ENCODE data around the gene GIT1. TPM values are rescaled to one million over a fixed set of nuclear protein-coding genes. Genes with fewer than 3 reads are reported as not detected.

GIT1 gene
- total and polyA plus RNA-seq, 2 of the 13 experiments (the other 11 are each of a cell fraction or from before 2014, with no cell fraction given), result 14.2 to 30.8 TPM

DNA sequence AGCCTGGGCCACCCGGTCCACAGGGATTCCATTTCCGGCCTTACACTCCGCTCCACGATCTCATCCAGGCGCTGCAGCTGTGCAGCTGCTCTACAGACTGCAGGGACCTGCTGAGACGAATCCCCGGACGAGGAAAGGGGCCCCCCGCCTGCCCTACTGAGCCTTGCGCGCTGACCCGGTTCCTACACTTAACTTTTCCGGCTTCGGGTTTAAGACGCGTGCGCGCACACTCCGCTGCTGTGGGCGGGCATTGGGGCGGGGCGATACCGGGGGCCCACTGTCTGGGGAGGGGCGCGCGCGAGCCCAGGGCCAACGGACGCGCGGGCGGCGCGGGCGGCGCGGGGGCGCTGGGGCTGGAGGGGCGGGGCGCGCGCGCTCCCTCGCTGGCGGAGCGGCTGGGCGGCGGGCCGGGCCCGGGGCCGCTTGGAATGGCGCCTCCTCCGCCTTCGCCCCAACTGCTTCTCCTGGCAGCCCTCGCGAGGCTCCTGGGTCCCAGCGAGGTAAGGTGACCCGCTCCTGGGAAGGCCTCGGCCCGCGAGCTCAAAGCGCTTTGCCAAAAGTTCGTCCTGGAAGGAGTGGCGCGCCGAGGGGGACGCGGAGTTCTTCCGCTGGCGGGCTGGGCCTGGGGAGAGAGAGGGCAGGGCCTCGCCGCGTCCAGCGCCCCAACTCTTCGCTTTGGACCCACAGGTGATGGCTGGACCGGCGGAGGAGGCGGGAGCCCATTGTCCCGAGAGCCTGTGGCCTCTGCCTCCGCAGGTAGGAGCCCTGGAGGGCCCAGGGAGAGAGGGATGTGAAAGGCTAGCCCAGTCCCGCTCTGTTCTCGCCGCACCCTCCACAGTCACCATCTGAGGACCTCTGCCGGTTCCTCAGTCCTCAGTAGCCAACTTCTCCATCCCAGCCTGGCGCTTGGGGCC is 20.9 kb downstream of the GIT1 start, which contains the start of gene TP53I13 (continued):
- TF ChIP-seq, protein P1, sequence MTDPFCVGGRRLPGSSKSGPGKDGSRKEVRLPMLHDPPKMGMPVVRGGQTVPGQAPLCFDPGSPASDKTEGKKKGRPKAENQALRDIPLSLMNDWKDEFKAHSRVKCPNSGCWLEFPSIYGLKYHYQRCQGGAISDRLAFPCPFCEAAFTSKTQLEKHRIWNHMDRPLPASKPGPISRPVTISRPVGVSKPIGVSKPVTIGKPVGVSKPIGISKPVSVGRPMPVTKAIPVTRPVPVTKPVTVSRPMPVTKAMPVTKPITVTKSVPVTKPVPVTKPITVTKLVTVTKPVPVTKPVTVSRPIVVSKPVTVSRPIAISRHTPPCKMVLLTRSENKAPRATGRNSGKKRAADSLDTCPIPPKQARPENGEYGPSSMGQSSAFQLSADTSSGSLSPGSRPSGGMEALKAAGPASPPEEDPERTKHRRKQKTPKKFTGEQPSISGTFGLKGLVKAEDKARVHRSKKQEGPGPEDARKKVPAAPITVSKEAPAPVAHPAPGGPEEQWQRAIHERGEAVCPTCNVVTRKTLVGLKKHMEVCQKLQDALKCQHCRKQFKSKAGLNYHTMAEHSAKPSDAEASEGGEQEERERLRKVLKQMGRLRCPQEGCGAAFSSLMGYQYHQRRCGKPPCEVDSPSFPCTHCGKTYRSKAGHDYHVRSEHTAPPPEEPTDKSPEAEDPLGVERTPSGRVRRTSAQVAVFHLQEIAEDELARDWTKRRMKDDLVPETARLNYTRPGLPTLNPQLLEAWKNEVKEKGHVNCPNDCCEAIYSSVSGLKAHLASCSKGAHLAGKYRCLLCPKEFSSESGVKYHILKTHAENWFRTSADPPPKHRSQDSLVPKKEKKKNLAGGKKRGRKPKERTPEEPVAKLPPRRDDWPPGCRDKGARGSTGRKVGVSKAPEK (CRISPR knock-in tag; IDR thresholded peaks at IDR 0.05; ENCODE audit: borderline replicate concordance), result 0 out of 2 replicates have a peak, but pooled peaks have one; percentile 13
- TF ChIP-seq ZFX (CRISPR knock-in tag; IDR thresholded peaks at IDR 0.05; ENCODE audit: low read depth), result peak; percentile 96
- TF ChIP-seq GFI1 (CRISPR knock-in tag; IDR thresholded peaks at IDR 0.05; ENCODE audit: borderline replicate concordance), result 0 out of 2 replicates have a peak, but pooled peaks have one; percentile 16
- TF ChIP-seq ZNF589 (CRISPR knock-in tag; conservative IDR thresholded peaks at IDR 0.05), result 0 out of 2 replicates have a peak, but pooled peaks have one; percentile 15
- no peak for TF ChIP-seq THYN1 (CRISPR knock-in tag; IDR thresholded peaks at IDR 0.05; ENCODE audit: borderline replicate concordance, low read depth)
- no peak for TF ChIP-seq FOXJ3 (CRISPR knock-in tag; IDR thresholded peaks at IDR 0.05; ENCODE audit: borderline replicate concordance)
- no peak for TF ChIP-seq ZNF101 (CRISPR knock-in tag; IDR thresholded peaks at IDR 0.05; ENCODE audit: borderline replicate concordance, low read depth)
- TF ChIP-seq ZNF709 (CRISPR knock-in tag; IDR thresholded peaks at IDR 0.05), result no peak
- TF ChIP-seq ZNF768 (CRISPR knock-in tag; IDR thresholded peaks at IDR 0.05), result no peak
- TF ChIP-seq ZNF558 (CRISPR knock-in tag; IDR thresholded peaks at IDR 0.05; ENCODE audit: borderline replicate concordance), result peak; percentile 84; the same call in 1 of the 2 replicates
- peak; percentile 82 for TF ChIP-seq ZNF7 (CRISPR knock-in tag; IDR thresholded peaks at IDR 0.05)
- TF ChIP-seq XRCC5 (optimal IDR thresholded peaks at IDR 0.05; ENCODE audit: low read length), result no peak
- TF ChIP-seq, protein P2, sequence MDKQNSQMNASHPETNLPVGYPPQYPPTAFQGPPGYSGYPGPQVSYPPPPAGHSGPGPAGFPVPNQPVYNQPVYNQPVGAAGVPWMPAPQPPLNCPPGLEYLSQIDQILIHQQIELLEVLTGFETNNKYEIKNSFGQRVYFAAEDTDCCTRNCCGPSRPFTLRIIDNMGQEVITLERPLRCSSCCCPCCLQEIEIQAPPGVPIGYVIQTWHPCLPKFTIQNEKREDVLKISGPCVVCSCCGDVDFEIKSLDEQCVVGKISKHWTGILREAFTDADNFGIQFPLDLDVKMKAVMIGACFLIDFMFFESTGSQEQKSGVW (CRISPR knock-in tag; IDR thresholded peaks at IDR 0.05; ENCODE audit: borderline replicate concordance), result no peak
- TF ChIP-seq, protein P3, sequence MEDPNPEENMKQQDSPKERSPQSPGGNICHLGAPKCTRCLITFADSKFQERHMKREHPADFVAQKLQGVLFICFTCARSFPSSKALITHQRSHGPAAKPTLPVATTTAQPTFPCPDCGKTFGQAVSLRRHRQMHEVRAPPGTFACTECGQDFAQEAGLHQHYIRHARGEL (CRISPR knock-in tag; IDR thresholded peaks at IDR 0.05), result no peak
- TF ChIP-seq, protein P4, sequence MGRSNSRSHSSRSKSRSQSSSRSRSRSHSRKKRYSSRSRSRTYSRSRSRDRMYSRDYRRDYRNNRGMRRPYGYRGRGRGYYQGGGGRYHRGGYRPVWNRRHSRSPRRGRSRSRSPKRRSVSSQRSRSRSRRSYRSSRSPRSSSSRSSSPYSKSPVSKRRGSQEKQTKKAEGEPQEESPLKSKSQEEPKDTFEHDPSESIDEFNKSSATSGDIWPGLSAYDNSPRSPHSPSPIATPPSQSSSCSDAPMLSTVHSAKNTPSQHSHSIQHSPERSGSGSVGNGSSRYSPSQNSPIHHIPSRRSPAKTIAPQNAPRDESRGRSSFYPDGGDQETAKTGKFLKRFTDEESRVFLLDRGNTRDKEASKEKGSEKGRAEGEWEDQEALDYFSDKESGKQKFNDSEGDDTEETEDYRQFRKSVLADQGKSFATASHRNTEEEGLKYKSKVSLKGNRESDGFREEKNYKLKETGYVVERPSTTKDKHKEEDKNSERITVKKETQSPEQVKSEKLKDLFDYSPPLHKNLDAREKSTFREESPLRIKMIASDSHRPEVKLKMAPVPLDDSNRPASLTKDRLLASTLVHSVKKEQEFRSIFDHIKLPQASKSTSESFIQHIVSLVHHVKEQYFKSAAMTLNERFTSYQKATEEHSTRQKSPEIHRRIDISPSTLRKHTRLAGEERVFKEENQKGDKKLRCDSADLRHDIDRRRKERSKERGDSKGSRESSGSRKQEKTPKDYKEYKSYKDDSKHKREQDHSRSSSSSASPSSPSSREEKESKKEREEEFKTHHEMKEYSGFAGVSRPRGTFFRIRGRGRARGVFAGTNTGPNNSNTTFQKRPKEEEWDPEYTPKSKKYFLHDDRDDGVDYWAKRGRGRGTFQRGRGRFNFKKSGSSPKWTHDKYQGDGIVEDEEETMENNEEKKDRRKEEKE (IDR thresholded peaks at IDR 0.05), result no peak
- TF ChIP-seq, protein P5, sequence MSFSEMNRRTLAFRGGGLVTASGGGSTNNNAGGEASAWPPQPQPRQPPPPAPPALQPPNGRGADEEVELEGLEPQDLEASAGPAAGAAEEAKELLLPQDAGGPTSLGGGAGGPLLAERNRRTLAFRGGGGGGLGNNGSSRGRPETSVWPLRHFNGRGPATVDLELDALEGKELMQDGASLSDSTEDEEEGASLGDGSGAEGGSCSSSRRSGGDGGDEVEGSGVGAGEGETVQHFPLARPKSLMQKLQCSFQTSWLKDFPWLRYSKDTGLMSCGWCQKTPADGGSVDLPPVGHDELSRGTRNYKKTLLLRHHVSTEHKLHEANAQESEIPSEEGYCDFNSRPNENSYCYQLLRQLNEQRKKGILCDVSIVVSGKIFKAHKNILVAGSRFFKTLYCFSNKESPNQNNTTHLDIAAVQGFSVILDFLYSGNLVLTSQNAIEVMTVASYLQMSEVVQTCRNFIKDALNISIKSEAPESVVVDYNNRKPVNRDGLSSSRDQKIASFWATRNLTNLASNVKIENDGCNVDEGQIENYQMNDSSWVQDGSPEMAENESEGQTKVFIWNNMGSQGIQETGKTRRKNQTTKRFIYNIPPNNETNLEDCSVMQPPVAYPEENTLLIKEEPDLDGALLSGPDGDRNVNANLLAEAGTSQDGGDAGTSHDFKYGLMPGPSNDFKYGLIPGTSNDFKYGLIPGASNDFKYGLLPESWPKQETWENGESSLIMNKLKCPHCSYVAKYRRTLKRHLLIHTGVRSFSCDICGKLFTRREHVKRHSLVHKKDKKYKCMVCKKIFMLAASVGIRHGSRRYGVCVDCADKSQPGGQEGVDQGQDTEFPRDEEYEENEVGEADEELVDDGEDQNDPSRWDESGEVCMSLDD (CRISPR knock-in tag; IDR thresholded peaks at IDR 0.05; ENCODE audit: borderline replicate concordance), result no peak
- TF ChIP-seq ZNF878 (CRISPR knock-in tag; IDR thresholded peaks at IDR 0.05), result no peak
- TF ChIP-seq ZNF44 (CRISPR knock-in tag; IDR thresholded peaks at IDR 0.05), result no peak
